H9 (cell line): ENCODE measurements around the gene KRTAP4-12. TPM values are rescaled to one million over a fixed set of nuclear protein-coding genes. Genes with fewer than 3 reads are reported as not detected.
A peak's percentile ranks its signal among the peaks of the same experiment; 100 is the strongest.
"Not testable (repeated sequence)": the region's sequence is repeated elsewhere in the genome, so short reads cannot be mapped to it uniquely, and the experiment has no call there.

Source experiments
- DNase-seq: peaks from one replicate; pipeline ENCODE4 v3.0.0-alpha.2; 2017
- H2AFZ ChIP-seq: one replicate; pipeline ENCODE4 v1.6.1; 2013; ENCODE audit warnings: mild to moderate bottlenecking, low read length, control low read depth, moderate library complexity
- H2AK5ac ChIP-seq: 2 replicates; pipeline ENCODE4 v1.6.1; 2013; ENCODE audit warnings: low read length, control low read depth, mixed read lengths; ENCODE audit not compliant: insufficient read length
- H2BK120ac ChIP-seq: one replicate; pipeline ENCODE4 v1.6.1; 2013; ENCODE audit warnings: low read depth, mild to moderate bottlenecking, low read length, control low read depth, inconsistent platforms; ENCODE audit not compliant: poor library complexity, severe bottlenecking
- H2BK12ac ChIP-seq: 2 replicates; pipeline ENCODE4 v1.6.1; 2013; ENCODE audit warnings: low read length, control low read depth, mixed read lengths, low read depth; ENCODE audit not compliant: insufficient read length
- H2BK15ac ChIP-seq: 2 replicates; pipeline ENCODE4 v1.6.1; 2013; ENCODE audit warnings: low read depth, low read length, control low read depth
- H2BK20ac ChIP-seq: one replicate; pipeline ENCODE4 v1.6.1; 2013; ENCODE audit warnings: low read depth, mild to moderate bottlenecking, low read length, control low read depth, inconsistent platforms; ENCODE audit not compliant: poor library complexity, severe bottlenecking
- H2BK5ac ChIP-seq: 2 replicates; pipeline ENCODE4 v1.6.1; 2013; ENCODE audit warnings: low read length, control low read depth, mixed read lengths; ENCODE audit not compliant: insufficient read length
- H3K14ac ChIP-seq: 2 replicates; pipeline ENCODE4 v1.6.1; 2013; ENCODE audit warnings: low read length, control low read depth; ENCODE audit not compliant: insufficient read depth
- H3K18ac ChIP-seq: 2 replicates; pipeline ENCODE4 v1.6.1; 2013; ENCODE audit warnings: low read depth, mild to moderate bottlenecking, mixed read lengths, low read length, control low read depth; ENCODE audit not compliant: insufficient read length
- H3K23ac ChIP-seq: 2 replicates; pipeline ENCODE4 v1.6.1; 2013; ENCODE audit warnings: low read length, control low read depth, mixed read lengths, low read depth; ENCODE audit not compliant: insufficient read length
- H3K23me2 ChIP-seq: 2 replicates; pipeline ENCODE4 v1.6.1; 2013; ENCODE audit warnings: low read depth, mild to moderate bottlenecking, mixed read lengths, low read length, control low read depth; ENCODE audit not compliant: insufficient read length, poor library complexity, severe bottlenecking
- H3K27ac ChIP-seq: 2 replicates; pipeline ENCODE4 v1.5.1; 2013; ENCODE audit warnings: low read length, control low read depth, mixed read lengths, low read depth; ENCODE audit not compliant: insufficient read length
- H3K27me3 ChIP-seq: 2 replicates; pipeline ENCODE4 v1.6.1; 2013; ENCODE audit warnings: low read length, control low read depth, inconsistent platforms; ENCODE audit not compliant: insufficient read depth
- H3K4ac ChIP-seq: 2 replicates; pipeline ENCODE4 v1.6.1; 2013; ENCODE audit warnings: low read depth, mild to moderate bottlenecking, control low read depth, inconsistent platforms, low read length, moderate library complexity
- H3K4me1 ChIP-seq: 2 replicates; pipeline ENCODE4 v1.6.1; 2013; ENCODE audit warnings: low read length, control low read depth, inconsistent platforms; ENCODE audit not compliant: insufficient read depth
- H3K4me2 ChIP-seq: 2 replicates; pipeline ENCODE4 v1.6.1; 2013; ENCODE audit warnings: low read length, control low read depth, mixed read lengths; ENCODE audit not compliant: insufficient read length, insufficient read depth
- H3K56ac ChIP-seq: 2 replicates; pipeline ENCODE4 v1.6.1; 2013; ENCODE audit warnings: low read depth, mild to moderate bottlenecking, mixed read lengths, low read length, control low read depth; ENCODE audit not compliant: insufficient read length
- H3K79me1 ChIP-seq: 2 replicates; pipeline ENCODE4 v1.6.1; 2013; ENCODE audit warnings: low read depth, mild to moderate bottlenecking, moderate library complexity, low read length, control low read depth, inconsistent platforms; ENCODE audit not compliant: insufficient read depth, poor library complexity, severe bottlenecking
- H3K79me2 ChIP-seq: 2 replicates; pipeline ENCODE4 v1.6.1; 2013; ENCODE audit warnings: low read length, control low read depth, inconsistent platforms; ENCODE audit not compliant: insufficient read depth
- H3K9ac ChIP-seq: 2 replicates; pipeline ENCODE4 v1.6.1; 2013; ENCODE audit warnings: low read length, control low read depth, mixed read lengths; ENCODE audit not compliant: insufficient read length; ENCODE audit errors: extremely low read depth
- H3K9me3 ChIP-seq: one replicate; pipeline ENCODE4 v1.6.1; 2013; ENCODE audit warnings: low read depth, low read length, inconsistent platforms; ENCODE audit not compliant: control insufficient read depth
- H3T11ph ChIP-seq: one replicate; pipeline ENCODE4 v1.6.1; 2013; ENCODE audit warnings: mild to moderate bottlenecking, low read length, control low read depth, inconsistent platforms
- H4K20me1 ChIP-seq: one replicate; pipeline ENCODE4 v1.6.1; 2013; ENCODE audit not compliant: control insufficient read depth, insufficient read length, insufficient read depth
- H4K5ac ChIP-seq: 2 replicates; pipeline ENCODE4 v1.6.1; 2013; ENCODE audit warnings: low read depth, mild to moderate bottlenecking, mixed read lengths, low read length, control low read depth; ENCODE audit not compliant: insufficient read length
- H4K8ac ChIP-seq: replicated peaks from 2 replicates; pipeline ENCODE4 v1.6.1; 2013; ENCODE audit warnings: low read length, control low read depth, mixed read lengths, low read depth; ENCODE audit not compliant: insufficient read length
- H4K91ac ChIP-seq: 2 replicates; pipeline ENCODE4 v1.6.1; 2013; ENCODE audit warnings: low read depth, mild to moderate bottlenecking, moderate library complexity, mixed read lengths, low read length, control low read depth; ENCODE audit not compliant: insufficient read length
- H3K27ac Mint-ChIP-seq, 3 experiments: 2 replicates in 2 of 3; 3 replicates in 1 of 3; pipeline ENCODE4 v1.8.0; 2020 to 2021; ENCODE audit warnings: mixed read lengths in 3 of 3, mild to moderate bottlenecking in 1 of 3, moderate library complexity in 1 of 3
- H3K27me3 Mint-ChIP-seq: 2 replicates; pipeline ENCODE4 v1.8.0; 2021; ENCODE audit warnings: low read depth, mild to moderate bottlenecking, moderate library complexity, mixed read lengths
- H3K36me3 Mint-ChIP-seq, 3 experiments: 2 replicates in 2 of 3; 3 replicates in 1 of 3; pipeline ENCODE4 v1.8.0; 2020 to 2021; ENCODE audit warnings: low read depth in 3 of 3, mixed read lengths in 3 of 3; ENCODE audit not compliant: insufficient read depth in 1 of 3
- H3K4me1 Mint-ChIP-seq, 2 experiments: 2 replicates each; pipeline ENCODE4 v1.8.0; 2020; ENCODE audit warnings: mixed read lengths in 2 of 2
- H3K4me3 Mint-ChIP-seq, 2 experiments: 2 replicates in 1 of 2; 3 replicates in 1 of 2; pipeline ENCODE4 v1.8.0; 2020 to 2021; ENCODE audit warnings: mild to moderate bottlenecking in 2 of 2, mixed read lengths in 2 of 2, moderate library complexity in 1 of 2
- H3K9me3 Mint-ChIP-seq, 2 experiments: 2 replicates in 1 of 2; 3 replicates in 1 of 2; pipeline ENCODE4 v1.8.0; 2020; ENCODE audit warnings: mild to moderate bottlenecking in 2 of 2, mixed read lengths in 2 of 2, moderate library complexity in 1 of 2
- WGBS: extraction: QIAGEN DNeasy Blood & Tissue Kit; methylation state at CpG from one replicate; pipeline ENCODE4 v1.1.7; 2013; ENCODE audit warnings: missing lambda C conversion rate, low lambda C conversion rate, mixed read lengths; ENCODE audit not compliant: insufficient read length; ENCODE audit errors: extremely low coverage; 5-methylcytosine and 5-hydroxymethylcytosine counted together
- total RNA-seq: library from RNA; stranded (reverse); gene quantifications from 2 replicates; pipeline ENCODE4 v1.2.1, GENCODE V29; 2021

The KRTAP4-12 gene
- total RNA-seq, 1 experiment from 2014 or later = not detected

DNA sequence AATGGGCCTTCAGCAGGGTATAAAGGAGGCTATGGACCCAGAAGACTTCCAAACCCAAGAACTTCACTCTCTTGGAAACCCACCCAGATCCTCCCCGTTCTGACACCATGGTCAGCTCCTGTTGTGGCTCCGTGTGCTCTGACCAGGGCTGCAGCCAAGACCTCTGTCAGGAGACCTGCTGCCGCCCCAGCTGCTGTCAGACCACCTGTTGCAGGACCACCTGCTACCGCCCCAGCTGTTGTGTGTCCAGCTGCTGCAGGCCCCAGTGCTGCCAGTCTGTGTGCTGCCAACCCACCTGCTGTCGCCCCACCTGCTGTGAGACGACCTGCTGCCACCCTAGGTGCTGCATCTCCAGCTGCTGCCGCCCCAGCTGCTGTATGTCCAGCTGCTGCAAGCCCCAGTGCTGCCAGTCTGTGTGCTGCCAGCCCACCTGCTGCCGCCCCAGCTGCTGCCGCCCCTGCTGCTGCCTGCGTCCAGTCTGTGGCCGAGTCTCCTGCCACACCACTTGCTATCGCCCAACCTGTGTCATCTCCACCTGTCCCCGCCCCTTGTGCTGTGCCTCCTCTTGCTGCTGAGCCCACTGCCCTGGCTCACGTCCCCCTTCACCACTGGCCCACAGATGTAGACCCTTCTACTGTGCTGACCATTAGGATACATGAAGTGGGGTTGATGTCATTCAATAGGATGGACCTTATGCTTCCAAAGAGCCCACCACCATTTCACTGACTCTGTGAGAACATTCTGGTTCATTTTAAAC lies 39.7 kb downstream of the KRTAP4-12 start, which contains the start of gene KRTAP4-7:
TSS of gene KRTAP4-7 (plus strand) at position 51 of the 757 bp plus-strand sequence. CDS start at position 108, 57 bp downstream.
- H3K23me2 ChIP-seq, H4K20me1 ChIP-seq, H3K23ac ChIP-seq, H3T11ph ChIP-seq, H4K91ac ChIP-seq, H3K27me3 ChIP-seq, H2BK15ac ChIP-seq, H3K4me1 ChIP-seq, H2BK120ac ChIP-seq, H3K56ac ChIP-seq, H2AFZ ChIP-seq, H3K9me3 ChIP-seq, H2BK5ac ChIP-seq, H3K27me3 Mint-ChIP-seq, H3K18ac ChIP-seq, H3K9ac ChIP-seq, H3K14ac ChIP-seq, H4K5ac ChIP-seq, H3K4me2 ChIP-seq, H2AK5ac ChIP-seq, H3K36me3 Mint-ChIP-seq, DNase-seq, H3K27ac ChIP-seq, H3K4ac ChIP-seq, H2BK20ac ChIP-seq, H2BK12ac ChIP-seq, H3K79me2 ChIP-seq, H4K8ac ChIP-seq, H3K79me1 ChIP-seq, H3K4me3 Mint-ChIP-seq, H3K9me3 Mint-ChIP-seq: not testable (repeated sequence)
- no CpG with 5 or more reads among the region's 14 CpGs for WGBS
- Mint-ChIP-seq H3K4me1 (peaks cover 15 to 17% of the 10 kb centered on the region in 2 experiments), H3K27ac (peak within 1 kb of the TSS in 1 of 3 experiments; percentile 86; a peak in 1 of 7 replicates)

DNA sequence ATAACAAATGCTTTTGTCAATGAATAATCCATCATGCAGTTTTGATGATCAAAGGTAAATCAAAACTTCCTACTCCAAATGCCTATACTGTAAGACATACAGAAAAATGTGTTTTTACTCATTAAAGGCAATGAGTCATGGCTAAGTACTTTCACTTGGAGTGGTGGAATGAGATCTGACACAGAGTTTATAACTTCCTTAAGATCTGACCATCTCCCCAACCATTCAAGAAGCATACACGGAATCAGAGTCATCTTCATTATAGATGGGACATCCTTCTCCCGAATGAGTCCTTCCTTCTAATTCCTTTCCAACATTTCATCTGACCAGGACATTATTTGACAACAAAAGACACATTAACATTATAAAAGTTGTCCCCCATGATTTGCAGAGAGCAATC lies 40.6 kb downstream of the KRTAP4-12 start:
- not testable (repeated sequence) for DNase-seq, H3K23ac ChIP-seq, H3K79me2 ChIP-seq, H4K8ac ChIP-seq, H3K14ac ChIP-seq, H3K27me3 Mint-ChIP-seq, H2AK5ac ChIP-seq, H3K27ac ChIP-seq, H3K9me3 ChIP-seq, H2BK20ac ChIP-seq, H3K9me3 Mint-ChIP-seq, H2AFZ ChIP-seq, H3T11ph ChIP-seq, H2BK12ac ChIP-seq, H3K18ac ChIP-seq, H3K4me3 Mint-ChIP-seq, H3K9ac ChIP-seq, H2BK5ac ChIP-seq, H3K4me2 ChIP-seq, H3K79me1 ChIP-seq, H2BK120ac ChIP-seq, H3K23me2 ChIP-seq, H4K20me1 ChIP-seq, H3K27me3 ChIP-seq, H3K4me1 ChIP-seq, H3K4ac ChIP-seq, H2BK15ac ChIP-seq, H3K27ac Mint-ChIP-seq, H4K5ac ChIP-seq, H3K36me3 Mint-ChIP-seq, H3K56ac ChIP-seq, H4K91ac ChIP-seq
- H3K4me1 Mint-ChIP-seq = peaks cover 12 to 17% of the 10 kb centered on the region in 2 experiments
- WGBS = no CpG with 5 or more reads among the region's 2 CpGs
